ENCODE results near the gene PRKG1. TPM values are rescaled to one million over a fixed set of nuclear protein-coding genes. Genes with fewer than 3 reads are reported as not detected.
"Not testable (repeated sequence)": the region's sequence is repeated elsewhere in the genome, so short reads cannot be mapped to it uniquely, and the experiment has no call there.

PRKG1 gene
- total and polyA plus RNA-seq, 4 donors: 0.46 to 5.1 (median 1.5) TPM

GRCh38 chr10:51747216-51747615, 672.9 kb downstream of the PRKG1 start:
- H3K9me3 ChIP-seq (ENCODE audit: control insufficient read depth in 4 of 4, low read length in 3 of 4): no peaks in the 10 kb centered on the region
- WGBS: 96% methylated on average over 1 of the region's 1 CpG
- no peak for TF ChIP-seq SP1 (IDR thresholded peaks at IDR 0.05)
- no peak for TF ChIP-seq YY1 (IDR thresholded peaks at IDR 0.05)
- TF ChIP-seq FOXA2 (IDR thresholded peaks at IDR 0.05): no peak
- TF ChIP-seq HNF4A (conservative IDR thresholded peaks at IDR 0.05): no peak
- no peak for TF ChIP-seq ZBTB33 (IDR thresholded peaks at IDR 0.05)
- no peak for TF ChIP-seq FOXA1 (IDR thresholded peaks at IDR 0.05)
- TF ChIP-seq GABPA (IDR thresholded peaks at IDR 0.05 in 1 of 2, conservative IDR thresholded peaks at IDR 0.05 in 1 of 2): no peak
- no peak for TF ChIP-seq RAD21 (IDR thresholded peaks at IDR 0.05)
- TF ChIP-seq, protein P1, sequence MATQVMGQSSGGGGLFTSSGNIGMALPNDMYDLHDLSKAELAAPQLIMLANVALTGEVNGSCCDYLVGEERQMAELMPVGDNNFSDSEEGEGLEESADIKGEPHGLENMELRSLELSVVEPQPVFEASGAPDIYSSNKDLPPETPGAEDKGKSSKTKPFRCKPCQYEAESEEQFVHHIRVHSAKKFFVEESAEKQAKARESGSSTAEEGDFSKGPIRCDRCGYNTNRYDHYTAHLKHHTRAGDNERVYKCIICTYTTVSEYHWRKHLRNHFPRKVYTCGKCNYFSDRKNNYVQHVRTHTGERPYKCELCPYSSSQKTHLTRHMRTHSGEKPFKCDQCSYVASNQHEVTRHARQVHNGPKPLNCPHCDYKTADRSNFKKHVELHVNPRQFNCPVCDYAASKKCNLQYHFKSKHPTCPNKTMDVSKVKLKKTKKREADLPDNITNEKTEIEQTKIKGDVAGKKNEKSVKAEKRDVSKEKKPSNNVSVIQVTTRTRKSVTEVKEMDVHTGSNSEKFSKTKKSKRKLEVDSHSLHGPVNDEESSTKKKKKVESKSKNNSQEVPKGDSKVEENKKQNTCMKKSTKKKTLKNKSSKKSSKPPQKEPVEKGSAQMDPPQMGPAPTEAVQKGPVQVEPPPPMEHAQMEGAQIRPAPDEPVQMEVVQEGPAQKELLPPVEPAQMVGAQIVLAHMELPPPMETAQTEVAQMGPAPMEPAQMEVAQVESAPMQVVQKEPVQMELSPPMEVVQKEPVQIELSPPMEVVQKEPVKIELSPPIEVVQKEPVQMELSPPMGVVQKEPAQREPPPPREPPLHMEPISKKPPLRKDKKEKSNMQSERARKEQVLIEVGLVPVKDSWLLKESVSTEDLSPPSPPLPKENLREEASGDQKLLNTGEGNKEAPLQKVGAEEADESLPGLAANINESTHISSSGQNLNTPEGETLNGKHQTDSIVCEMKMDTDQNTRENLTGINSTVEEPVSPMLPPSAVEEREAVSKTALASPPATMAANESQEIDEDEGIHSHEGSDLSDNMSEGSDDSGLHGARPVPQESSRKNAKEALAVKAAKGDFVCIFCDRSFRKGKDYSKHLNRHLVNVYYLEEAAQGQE (IDR thresholded peaks at IDR 0.05): no peak
- no peak for TF ChIP-seq RXRA (IDR thresholded peaks at IDR 0.05)
- no peak for TF ChIP-seq NR2F2 (IDR thresholded peaks at IDR 0.05)
- H3K36me3 ChIP-seq (ENCODE audit: control insufficient read depth in 4 of 4, insufficient read depth in 3 of 4, low read depth in 1 of 4, low read length in 3 of 4): no peaks in the 10 kb centered on the region
- no peaks in the 10 kb centered on the region for H3K27me3 ChIP-seq (ENCODE audit: control insufficient read depth in 4 of 4, insufficient read depth in 4 of 4, low read length in 3 of 4)
- DNase-seq (ENCODE audit: low spot score): no peak
- no peaks in the 10 kb centered on the region for H3K4me1 ChIP-seq (ENCODE audit: control insufficient read depth in 4 of 4, insufficient read depth in 4 of 4, low read length in 3 of 4)
- no peak overlapping the region for H3K27ac ChIP-seq (ENCODE audit: low read depth in 1 of 2, low read length in 2 of 2)
- H3K9ac ChIP-seq (ENCODE audit: low read depth in 1 of 2, low read length in 2 of 2): no peak overlapping the region
- H3K4me3 ChIP-seq (ENCODE audit: low read depth in 1 of 3, low read length in 3 of 3): no peak overlapping the region

DNA sequence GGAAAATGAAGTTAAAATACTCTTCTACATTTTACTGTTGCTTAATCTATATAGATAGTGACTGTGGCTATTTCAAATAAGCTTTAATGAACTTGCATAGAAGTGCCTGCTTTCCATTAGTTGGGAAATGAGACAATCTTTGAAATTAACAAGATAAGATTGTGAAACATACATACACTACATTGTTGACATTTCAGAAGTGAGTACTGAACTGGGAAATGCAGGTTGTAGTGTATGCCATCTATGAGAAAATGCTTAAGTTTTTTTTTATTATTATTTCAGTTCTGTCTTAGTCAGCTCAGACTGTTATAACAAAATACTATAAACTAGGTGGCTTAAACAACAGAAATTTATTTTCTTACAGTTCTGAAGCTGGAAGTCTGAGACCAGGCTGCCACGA, 674.7 kb downstream of the PRKG1 start:
- TF ChIP-seq RXRA (IDR thresholded peaks at IDR 0.05) (no peak), HNF4A (conservative IDR thresholded peaks at IDR 0.05) (no peak)
- WGBS: 68% methylated on average over 1 of the region's 1 CpG

DNA sequence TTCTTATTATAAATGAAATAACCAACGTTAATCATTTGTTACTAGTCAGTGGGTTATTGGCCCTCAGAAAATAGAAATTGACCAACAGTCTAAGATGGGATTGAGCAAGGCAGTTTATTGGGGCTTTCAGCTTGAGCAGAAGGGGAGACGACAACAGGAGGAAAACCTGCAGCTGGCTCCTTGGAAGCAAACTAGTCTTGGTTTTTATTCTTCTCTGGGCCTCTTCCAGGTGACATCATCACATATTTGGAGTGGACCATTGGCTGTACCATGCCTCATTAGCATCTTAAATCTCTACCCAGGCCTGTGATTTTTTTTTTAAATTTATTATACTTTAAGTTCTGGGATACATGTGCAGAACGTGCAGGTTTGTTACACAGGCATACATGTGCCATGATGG, 684.1 kb downstream of the PRKG1 start:
- Histone ChIP-seq H3K9me3 (ENCODE audit: control insufficient read depth in 4 of 4, low read length in 3 of 4) (no peaks in the 10 kb centered on the region), H3K4me1 (ENCODE audit: control insufficient read depth in 4 of 4, insufficient read depth in 4 of 4, low read length in 3 of 4) (no peaks in the 10 kb centered on the region), H3K4me3 (ENCODE audit: low read depth in 1 of 3, low read length in 3 of 3) (no peak overlapping the region), H3K36me3 (ENCODE audit: control insufficient read depth in 4 of 4, insufficient read depth in 3 of 4, low read depth in 1 of 4, low read length in 3 of 4) (no peaks in the 10 kb centered on the region), H3K27me3 (ENCODE audit: control insufficient read depth in 4 of 4, insufficient read depth in 4 of 4, low read length in 3 of 4) (no peaks in the 10 kb centered on the region), H3K27ac (ENCODE audit: low read depth in 1 of 2, low read length in 2 of 2) (no peak overlapping the region), H3K9ac (ENCODE audit: low read depth in 1 of 2, low read length in 2 of 2) (no peak overlapping the region)
- WGBS: 86% methylated on average over 3 of the region's 3 CpGs
- DNase-seq (ENCODE audit: low spot score): no peak
- no peak for TF ChIP-seq FOXA2 (IDR thresholded peaks at IDR 0.05)
- TF ChIP-seq, protein P1 (IDR thresholded peaks at IDR 0.05): no peak

More for the DNA sequence above, 674.7 kb downstream of the PRKG1 start:
- no peaks in the 10 kb centered on the region for H3K36me3 ChIP-seq (ENCODE audit: control insufficient read depth in 4 of 4, insufficient read depth in 3 of 4, low read depth in 1 of 4, low read length in 3 of 4)
- no peaks in the 10 kb centered on the region for H3K4me1 ChIP-seq (ENCODE audit: control insufficient read depth in 4 of 4, insufficient read depth in 4 of 4, low read length in 3 of 4)
- no peak overlapping the region for H3K9ac ChIP-seq (ENCODE audit: low read depth in 1 of 2, low read length in 2 of 2)
- no peak for DNase-seq (ENCODE audit: low spot score)
- H3K27ac ChIP-seq (ENCODE audit: low read depth in 1 of 2, low read length in 2 of 2): no peak overlapping the region
- no peak overlapping the region for H3K4me3 ChIP-seq (ENCODE audit: low read depth in 1 of 3, low read length in 3 of 3)
- H3K9me3 ChIP-seq (ENCODE audit: control insufficient read depth in 4 of 4, low read length in 3 of 4): no peaks in the 10 kb centered on the region
- no peaks in the 10 kb centered on the region for H3K27me3 ChIP-seq (ENCODE audit: control insufficient read depth in 4 of 4, insufficient read depth in 4 of 4, low read length in 3 of 4)

- H3K4me1 ChIP-seq (ENCODE audit: control insufficient read depth in 4 of 4, insufficient read depth in 4 of 4, low read length in 3 of 4); H3K27ac ChIP-seq (ENCODE audit: low read depth in 1 of 2, low read length in 2 of 2); H3K4me3 ChIP-seq (ENCODE audit: low read depth in 1 of 3, low read length in 3 of 3); H3K9me3 ChIP-seq (ENCODE audit: control insufficient read depth in 4 of 4, low read length in 3 of 4); H3K9ac ChIP-seq (ENCODE audit: low read depth in 1 of 2, low read length in 2 of 2); DNase-seq (ENCODE audit: low spot score); H3K36me3 ChIP-seq (ENCODE audit: control insufficient read depth in 4 of 4, insufficient read depth in 3 of 4, low read depth in 1 of 4, low read length in 3 of 4); H3K27me3 ChIP-seq (ENCODE audit: control insufficient read depth in 4 of 4, insufficient read depth in 4 of 4, low read length in 3 of 4): not testable (repeated sequence)
- 68% methylated on average over 1 of the region's 1 CpG for WGBS
Observed at GRCh38 chr10:51758838-51759237, 684.6 kb downstream of the PRKG1 start.
